ENCODE results near the gene KCND1. TPM values are rescaled to one million over a fixed set of nuclear protein-coding genes. Genes with fewer than 3 reads are reported as not detected.

Gene KCND1
- polyA plus RNA-seq, 3 donors, result 4.9 TPM; not detected in 2

DNA sequence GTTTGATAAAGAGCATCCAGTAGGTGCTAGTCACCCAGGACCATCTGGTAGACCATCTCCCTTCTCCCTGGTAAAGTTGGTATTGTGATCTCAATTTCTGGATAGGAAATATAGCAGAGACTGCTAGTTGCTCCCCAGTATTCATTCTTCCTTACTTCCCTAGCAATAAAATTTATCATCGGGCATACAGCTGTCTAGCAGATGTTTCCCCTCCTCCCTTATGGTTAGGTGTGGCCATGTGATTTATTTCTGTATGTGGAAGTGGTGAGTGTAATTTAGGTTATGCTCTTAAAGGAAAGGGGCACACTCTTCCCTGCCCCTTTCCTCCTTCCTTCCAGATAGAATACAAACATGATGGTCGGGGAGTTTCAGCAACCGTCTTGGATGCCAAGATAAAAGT is 12.3 kb upstream of the KCND1 start:
- intact Hi-C loops (cut with micrococcal nuclease), result no loop called here
- H3K9me3 Mint-ChIP-seq, result peaks cover 0 to 4% (median 0%) of the 10 kb centered on the region in 7 donors
- Histone ChIP-seq H4K20me1 (ENCODE audit: insufficient read depth, low read length) (peaks cover 8% of the 10 kb centered on the region), H3K4me3 (replicated peaks in 1 of 3; ENCODE audit: low read depth in 2 of 3, low read length in 3 of 3) (no peak overlapping the region), H3K4me1 (ENCODE audit: control insufficient read depth in 1 of 2, insufficient read depth in 2 of 2, low read length in 2 of 2) (no peaks in the 10 kb centered on the region), H3K4me2 (replicated peaks; ENCODE audit: extremely low read depth, low read length, poor library complexity, severe bottlenecking) (no peak overlapping the region), H3K36me3 (replicated peaks in 1 of 2; ENCODE audit: control insufficient read depth in 1 of 2, insufficient read depth in 2 of 2, low read length in 2 of 2) (peaks cover 61 to 73% of the 10 kb centered on the region in 2 donors), H3K9me3 (replicated peaks in 1 of 2; ENCODE audit: control insufficient read depth in 1 of 2, insufficient read depth in 1 of 2, low read length in 2 of 2) (no peaks in the 10 kb centered on the region), H2AFZ (ENCODE audit: insufficient read depth, low read depth, low read length, poor library complexity, severe bottlenecking) (no peak overlapping the region), H3K79me2 (ENCODE audit: insufficient read depth, low read length) (no peaks in the 10 kb centered on the region), H3K9ac (ENCODE audit: insufficient read depth, low read length, poor library complexity, severe bottlenecking) (no peak overlapping the region), H3K27me3 (ENCODE audit: control insufficient read depth in 2 of 2, insufficient read depth in 2 of 2, low read length in 2 of 2) (no peaks in the 10 kb centered on the region), H3K27ac (ENCODE audit: low read depth in 1 of 2, low read length in 2 of 2) (no peak overlapping the region)
- H3K27me3 Mint-ChIP-seq (ENCODE audit: low read depth in 3 of 3), result peaks cover 0 to 5% (median 0%) of the 10 kb centered on the region in 3 donors
- H3K27ac Mint-ChIP-seq, result peak overlapping the region in 1 of 7 donors; percentile 37
- TF ChIP-seq, protein P1, sequence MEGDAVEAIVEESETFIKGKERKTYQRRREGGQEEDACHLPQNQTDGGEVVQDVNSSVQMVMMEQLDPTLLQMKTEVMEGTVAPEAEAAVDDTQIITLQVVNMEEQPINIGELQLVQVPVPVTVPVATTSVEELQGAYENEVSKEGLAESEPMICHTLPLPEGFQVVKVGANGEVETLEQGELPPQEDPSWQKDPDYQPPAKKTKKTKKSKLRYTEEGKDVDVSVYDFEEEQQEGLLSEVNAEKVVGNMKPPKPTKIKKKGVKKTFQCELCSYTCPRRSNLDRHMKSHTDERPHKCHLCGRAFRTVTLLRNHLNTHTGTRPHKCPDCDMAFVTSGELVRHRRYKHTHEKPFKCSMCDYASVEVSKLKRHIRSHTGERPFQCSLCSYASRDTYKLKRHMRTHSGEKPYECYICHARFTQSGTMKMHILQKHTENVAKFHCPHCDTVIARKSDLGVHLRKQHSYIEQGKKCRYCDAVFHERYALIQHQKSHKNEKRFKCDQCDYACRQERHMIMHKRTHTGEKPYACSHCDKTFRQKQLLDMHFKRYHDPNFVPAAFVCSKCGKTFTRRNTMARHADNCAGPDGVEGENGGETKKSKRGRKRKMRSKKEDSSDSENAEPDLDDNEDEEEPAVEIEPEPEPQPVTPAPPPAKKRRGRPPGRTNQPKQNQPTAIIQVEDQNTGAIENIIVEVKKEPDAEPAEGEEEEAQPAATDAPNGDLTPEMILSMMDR (IDR thresholded peaks at IDR 0.05), result no peak
- WGBS (ENCODE audit: insufficient coverage), result no CpG with 5 or more reads among the region's 3 CpGs
- H3K4me1 Mint-ChIP-seq, result no peaks in the 10 kb centered on the region
- peaks cover 51 to 80% of the 10 kb centered on the region in 2 donors for H3K36me3 Mint-ChIP-seq
- no peak overlapping the region for H3K4me3 Mint-ChIP-seq
- no peak for DNase-seq

DNA sequence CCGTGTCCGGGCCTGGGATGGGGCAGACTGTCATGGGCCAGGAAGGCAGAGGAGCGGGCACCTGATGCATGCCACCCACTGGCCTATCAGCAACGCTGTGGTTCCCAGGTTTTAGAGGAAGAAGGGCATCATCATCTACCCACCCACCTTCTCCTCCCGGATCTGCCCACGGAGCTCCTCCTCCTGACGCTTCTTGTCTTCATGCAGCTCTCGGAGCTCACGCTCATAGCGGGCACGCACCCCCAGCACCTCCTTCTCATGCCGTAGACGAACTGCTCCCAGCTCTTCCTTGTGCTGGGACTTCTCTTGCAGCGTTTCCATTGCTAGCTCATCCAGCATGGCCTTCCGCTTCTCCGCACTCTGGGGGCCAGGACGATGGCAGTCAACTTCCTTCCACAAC is 11.4 kb upstream of the KCND1 start:
- Mint-ChIP-seq H3K9me3 (peaks cover 0 to 4% (median 0%) of the 10 kb centered on the region in 7 donors), H3K36me3 (peaks cover 50 to 80% of the 10 kb centered on the region in 2 donors), H3K27me3 (ENCODE audit: low read depth in 3 of 3) (peaks cover 0 to 8% (median 0%) of the 10 kb centered on the region in 3 donors), H3K27ac (peak overlapping the region in 1 of 7 donors; percentile 64), H3K4me3 (no peak overlapping the region), H3K4me1 (no peaks in the 10 kb centered on the region)
- Histone ChIP-seq H3K4me1 (ENCODE audit: control insufficient read depth in 1 of 2, insufficient read depth in 2 of 2, low read length in 2 of 2) (no peaks in the 10 kb centered on the region), H3K9ac (ENCODE audit: insufficient read depth, low read length, poor library complexity, severe bottlenecking) (no peak overlapping the region), H4K20me1 (ENCODE audit: insufficient read depth, low read length) (peaks cover 8% of the 10 kb centered on the region), H3K36me3 (replicated peaks in 1 of 2; ENCODE audit: control insufficient read depth in 1 of 2, insufficient read depth in 2 of 2, low read length in 2 of 2) (peaks cover 60 to 73% of the 10 kb centered on the region in 2 donors), H3K4me3 (replicated peaks in 1 of 3; ENCODE audit: low read depth in 2 of 3, low read length in 3 of 3) (no peak overlapping the region), H3K79me2 (ENCODE audit: insufficient read depth, low read length) (no peaks in the 10 kb centered on the region), H3K4me2 (replicated peaks; ENCODE audit: extremely low read depth, low read length, poor library complexity, severe bottlenecking) (no peak overlapping the region), H3K9me3 (replicated peaks in 1 of 2; ENCODE audit: control insufficient read depth in 1 of 2, insufficient read depth in 1 of 2, low read length in 2 of 2) (no peaks in the 10 kb centered on the region), H2AFZ (ENCODE audit: insufficient read depth, low read depth, low read length, poor library complexity, severe bottlenecking) (no peak overlapping the region), H3K27ac (ENCODE audit: low read depth in 1 of 2, low read length in 2 of 2) (no peak overlapping the region), H3K27me3 (ENCODE audit: control insufficient read depth in 2 of 2, insufficient read depth in 2 of 2, low read length in 2 of 2) (no peaks in the 10 kb centered on the region)
- 91% methylated on average over 5 of the region's 17 CpGs for WGBS (ENCODE audit: insufficient coverage)
- TF ChIP-seq, protein P1 (IDR thresholded peaks at IDR 0.05), result no peak
- intact Hi-C loops (cut with micrococcal nuclease), result no loop called here
- DNase-seq, result no peak
